Measurements from ENCODE around the gene TUBB2B.

DNA sequence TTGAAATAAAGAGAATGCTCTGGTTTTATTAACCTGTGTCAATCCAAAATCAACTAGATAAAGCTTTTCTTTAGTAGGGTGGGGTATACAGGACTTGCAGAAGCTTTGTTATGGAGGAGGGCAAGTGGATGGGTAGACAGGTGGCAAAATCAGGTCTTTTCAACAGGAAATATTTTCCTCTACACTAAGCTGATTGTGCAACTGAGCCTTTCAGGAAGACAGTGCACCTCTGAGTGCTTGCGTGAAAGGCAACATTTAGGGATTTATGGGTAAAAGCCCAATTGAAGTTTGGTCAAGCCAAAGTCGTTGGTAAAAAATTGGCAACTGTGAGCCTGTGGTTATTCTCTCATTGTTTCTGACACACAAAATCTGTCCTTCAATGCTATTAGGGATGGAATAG, 46.3 kb downstream of the TUBB2B start:
- TF ChIP-seq, protein P1, sequence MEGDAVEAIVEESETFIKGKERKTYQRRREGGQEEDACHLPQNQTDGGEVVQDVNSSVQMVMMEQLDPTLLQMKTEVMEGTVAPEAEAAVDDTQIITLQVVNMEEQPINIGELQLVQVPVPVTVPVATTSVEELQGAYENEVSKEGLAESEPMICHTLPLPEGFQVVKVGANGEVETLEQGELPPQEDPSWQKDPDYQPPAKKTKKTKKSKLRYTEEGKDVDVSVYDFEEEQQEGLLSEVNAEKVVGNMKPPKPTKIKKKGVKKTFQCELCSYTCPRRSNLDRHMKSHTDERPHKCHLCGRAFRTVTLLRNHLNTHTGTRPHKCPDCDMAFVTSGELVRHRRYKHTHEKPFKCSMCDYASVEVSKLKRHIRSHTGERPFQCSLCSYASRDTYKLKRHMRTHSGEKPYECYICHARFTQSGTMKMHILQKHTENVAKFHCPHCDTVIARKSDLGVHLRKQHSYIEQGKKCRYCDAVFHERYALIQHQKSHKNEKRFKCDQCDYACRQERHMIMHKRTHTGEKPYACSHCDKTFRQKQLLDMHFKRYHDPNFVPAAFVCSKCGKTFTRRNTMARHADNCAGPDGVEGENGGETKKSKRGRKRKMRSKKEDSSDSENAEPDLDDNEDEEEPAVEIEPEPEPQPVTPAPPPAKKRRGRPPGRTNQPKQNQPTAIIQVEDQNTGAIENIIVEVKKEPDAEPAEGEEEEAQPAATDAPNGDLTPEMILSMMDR (IDR thresholded peaks at IDR 0.05): no peak
- no peak for TF ChIP-seq POLR2A (IDR thresholded peaks at IDR 0.05)
